H1 (cell line): ENCODE results near the gene TSKU.

ENCODE experiments used
- CTCF ChIP-seq, 3 experiments: IDR thresholded peaks; 1 replicate in 2 of 3; 2 replicates in 1 of 3; pipeline versions ENCODE4 v1.5.1 to v1.6.1; 2011; ENCODE audit warnings: low read length in 3 of 3, mild to moderate bottlenecking in 3 of 3, inconsistent platforms in 2 of 3, low read depth in 1 of 3, moderate library complexity in 1 of 3; ENCODE audit not compliant: insufficient read depth in 1 of 3; ENCODE audit errors: control extremely low read depth in 1 of 3
- EP300 ChIP-seq, 2 experiments: IDR thresholded peaks; 1 replicate in 1 of 2; 2 replicates in 1 of 2; pipeline ENCODE4 v1.6.1; 2011 to 2012; ENCODE audit warnings: low read depth in 2 of 2, low read length in 2 of 2, mild to moderate bottlenecking in 2 of 2, borderline replicate concordance in 1 of 2, inconsistent platforms in 1 of 2, moderate library complexity in 1 of 2
- EZH2 ChIP-seq: fragments of 200-600 bp; sonication (generic); IDR thresholded peaks from 2 replicates; pipeline ENCODE4 v1.7.1; 2012; ENCODE audit warnings: low read depth, mild to moderate bottlenecking, moderate library complexity, low read length, inconsistent platforms; ENCODE audit not compliant: severe bottlenecking
- MAX ChIP-seq: IDR thresholded peaks from 2 replicates; pipeline ENCODE4 v1.6.1; 2012; ENCODE audit warnings: inconsistent platforms
- POLR2A ChIP-seq, 2 experiments: IDR thresholded peaks; 1 replicate in 1 of 2; 2 replicates in 1 of 2; pipeline ENCODE4 v1.6.1; 2011; ENCODE audit warnings: low read depth in 2 of 2, low read length in 2 of 2, mild to moderate bottlenecking in 2 of 2; ENCODE audit errors: control extremely low read depth in 1 of 2
- POLR2AphosphoS5 ChIP-seq: IDR thresholded peaks from 2 replicates; pipeline ENCODE4 v1.6.1; 2011; ENCODE audit warnings: low read depth, low read length

GRCh38 chr11:76736266-76736665 is 46.9 kb upstream of the TSKU start:
- TF ChIP-seq EP300 (IDR thresholded peaks at IDR 0.05; ENCODE audit: borderline replicate concordance in 1 of 2, low read depth in 2 of 2, low read length in 2 of 2) (no peak), CTCF (IDR thresholded peaks at IDR 0.05; ENCODE audit: control extremely low read depth in 1 of 3, insufficient read depth in 1 of 3, low read depth in 1 of 3, low read length in 3 of 3) (no peak), EZH2 (no peak), MAX (no peak), POLR2AphosphoS5 (no peak), POLR2A (IDR thresholded peaks at IDR 0.05; ENCODE audit: control extremely low read depth in 1 of 2, low read depth in 2 of 2, low read length in 2 of 2) (no peak)
